ENCODE measurements around the gene PDE4D.

DNA sequence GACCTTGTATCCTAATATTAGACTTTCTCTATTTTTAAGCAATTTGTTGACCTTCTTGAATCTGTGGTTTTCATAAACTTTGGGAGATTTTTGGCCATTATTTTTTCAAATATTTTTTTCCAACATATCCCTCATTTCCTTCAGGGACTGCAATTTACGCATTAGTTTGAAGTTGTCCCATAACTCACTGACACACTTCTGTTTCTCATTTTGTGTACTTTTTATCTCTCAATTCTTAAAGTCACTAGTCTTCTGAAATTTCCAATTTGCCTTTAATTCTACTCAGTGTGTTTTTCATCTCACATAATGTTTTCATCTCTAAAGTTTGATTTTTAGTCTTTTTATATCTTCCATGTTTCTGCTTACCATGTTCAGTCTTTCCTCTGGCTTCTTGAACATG, 953.9 kb downstream of the PDE4D start:
- TF ChIP-seq ARNTL (CRISPR knock-in tag; IDR thresholded peaks at IDR 0.05; ENCODE audit: borderline replicate concordance, low read depth) (no peak), TCF4 (CRISPR knock-in tag; IDR thresholded peaks at IDR 0.05; ENCODE audit: borderline replicate concordance) (no peak), RARB (CRISPR knock-in tag; IDR thresholded peaks at IDR 0.05) (no peak), SNAI2 (CRISPR knock-in tag; IDR thresholded peaks at IDR 0.05) (no peak), BACH2 (CRISPR knock-in tag; IDR thresholded peaks at IDR 0.05; ENCODE audit: borderline replicate concordance) (no peak), ZFP3 (CRISPR knock-in tag; IDR thresholded peaks at IDR 0.05) (no peak), PPARA (CRISPR knock-in tag; IDR thresholded peaks at IDR 0.05; ENCODE audit: borderline replicate concordance) (no peak), ESRRG (CRISPR knock-in tag; IDR thresholded peaks at IDR 0.05) (no peak)
- TF ChIP-seq, protein P1, sequence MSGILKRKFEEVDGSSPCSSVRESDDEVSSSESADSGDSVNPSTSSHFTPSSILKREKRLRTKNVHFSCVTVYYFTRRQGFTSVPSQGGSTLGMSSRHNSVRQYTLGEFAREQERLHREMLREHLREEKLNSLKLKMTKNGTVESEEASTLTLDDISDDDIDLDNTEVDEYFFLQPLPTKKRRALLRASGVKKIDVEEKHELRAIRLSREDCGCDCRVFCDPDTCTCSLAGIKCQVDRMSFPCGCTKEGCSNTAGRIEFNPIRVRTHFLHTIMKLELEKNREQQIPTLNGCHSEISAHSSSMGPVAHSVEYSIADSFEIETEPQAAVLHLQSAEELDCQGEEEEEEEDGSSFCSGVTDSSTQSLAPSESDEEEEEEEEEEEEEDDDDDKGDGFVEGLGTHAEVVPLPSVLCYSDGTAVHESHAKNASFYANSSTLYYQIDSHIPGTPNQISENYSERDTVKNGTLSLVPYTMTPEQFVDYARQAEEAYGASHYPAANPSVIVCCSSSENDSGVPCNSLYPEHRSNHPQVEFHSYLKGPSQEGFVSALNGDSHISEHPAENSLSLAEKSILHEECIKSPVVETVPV (CRISPR knock-in tag; IDR thresholded peaks at IDR 0.05) = no peak
- TF ChIP-seq, protein P2, sequence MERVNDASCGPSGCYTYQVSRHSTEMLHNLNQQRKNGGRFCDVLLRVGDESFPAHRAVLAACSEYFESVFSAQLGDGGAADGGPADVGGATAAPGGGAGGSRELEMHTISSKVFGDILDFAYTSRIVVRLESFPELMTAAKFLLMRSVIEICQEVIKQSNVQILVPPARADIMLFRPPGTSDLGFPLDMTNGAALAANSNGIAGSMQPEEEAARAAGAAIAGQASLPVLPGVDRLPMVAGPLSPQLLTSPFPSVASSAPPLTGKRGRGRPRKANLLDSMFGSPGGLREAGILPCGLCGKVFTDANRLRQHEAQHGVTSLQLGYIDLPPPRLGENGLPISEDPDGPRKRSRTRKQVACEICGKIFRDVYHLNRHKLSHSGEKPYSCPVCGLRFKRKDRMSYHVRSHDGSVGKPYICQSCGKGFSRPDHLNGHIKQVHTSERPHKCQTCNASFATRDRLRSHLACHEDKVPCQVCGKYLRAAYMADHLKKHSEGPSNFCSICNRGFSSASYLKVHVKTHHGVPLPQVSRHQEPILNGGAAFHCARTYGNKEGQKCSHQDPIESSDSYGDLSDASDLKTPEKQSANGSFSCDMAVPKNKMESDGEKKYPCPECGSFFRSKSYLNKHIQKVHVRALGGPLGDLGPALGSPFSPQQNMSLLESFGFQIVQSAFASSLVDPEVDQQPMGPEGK (CRISPR knock-in tag; IDR thresholded peaks at IDR 0.05; ENCODE audit: borderline replicate concordance) = no peak
- TF ChIP-seq, protein P3, sequence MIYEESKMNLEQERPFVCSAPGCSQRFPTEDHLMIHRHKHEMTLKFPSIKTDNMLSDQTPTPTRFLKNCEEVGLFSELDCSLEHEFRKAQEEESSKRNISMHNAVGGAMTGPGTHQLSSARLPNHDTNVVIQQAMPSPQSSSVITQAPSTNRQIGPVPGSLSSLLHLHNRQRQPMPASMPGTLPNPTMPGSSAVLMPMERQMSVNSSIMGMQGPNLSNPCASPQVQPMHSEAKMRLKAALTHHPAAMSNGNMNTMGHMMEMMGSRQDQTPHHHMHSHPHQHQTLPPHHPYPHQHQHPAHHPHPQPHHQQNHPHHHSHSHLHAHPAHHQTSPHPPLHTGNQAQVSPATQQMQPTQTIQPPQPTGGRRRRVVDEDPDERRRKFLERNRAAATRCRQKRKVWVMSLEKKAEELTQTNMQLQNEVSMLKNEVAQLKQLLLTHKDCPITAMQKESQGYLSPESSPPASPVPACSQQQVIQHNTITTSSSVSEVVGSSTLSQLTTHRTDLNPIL (CRISPR knock-in tag; IDR thresholded peaks at IDR 0.05; ENCODE audit: low read depth) = no peak
- TF ChIP-seq, protein P4, sequence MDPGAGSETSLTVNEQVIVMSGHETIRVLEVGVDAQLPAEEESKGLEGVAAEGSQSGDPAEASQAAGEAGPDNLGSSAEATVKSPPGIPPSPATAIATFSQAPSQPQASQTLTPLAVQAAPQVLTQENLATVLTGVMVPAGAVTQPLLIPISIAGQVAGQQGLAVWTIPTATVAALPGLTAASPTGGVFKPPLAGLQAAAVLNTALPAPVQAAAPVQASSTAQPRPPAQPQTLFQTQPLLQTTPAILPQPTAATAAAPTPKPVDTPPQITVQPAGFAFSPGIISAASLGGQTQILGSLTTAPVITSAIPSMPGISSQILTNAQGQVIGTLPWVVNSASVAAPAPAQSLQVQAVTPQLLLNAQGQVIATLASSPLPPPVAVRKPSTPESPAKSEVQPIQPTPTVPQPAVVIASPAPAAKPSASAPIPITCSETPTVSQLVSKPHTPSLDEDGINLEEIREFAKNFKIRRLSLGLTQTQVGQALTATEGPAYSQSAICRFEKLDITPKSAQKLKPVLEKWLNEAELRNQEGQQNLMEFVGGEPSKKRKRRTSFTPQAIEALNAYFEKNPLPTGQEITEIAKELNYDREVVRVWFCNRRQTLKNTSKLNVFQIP (CRISPR knock-in tag; IDR thresholded peaks at IDR 0.05; ENCODE audit: borderline replicate concordance, low read depth) = no peak

Measured in SK-N-SH treated with all-trans-retinoic acid at 6 μM for 48 hours (cell line).